HG02884 (cell line): ENCODE results near the gene ACTL7B.
A peak's percentile ranks its signal among the peaks of the same experiment; 100 is the strongest.
"Not testable (repeated sequence)": the region's sequence is repeated elsewhere in the genome, so short reads cannot be mapped to it uniquely, and the experiment has no call there.

Experiments
- ATAC-seq: cut with Tn5 transposase; IDR thresholded peaks from one replicate; pipeline ENCODE4 v1.9.1; 2021; ENCODE audit warnings: mild to moderate bottlenecking, moderate library complexity; ENCODE audit not compliant: unreplicated experiment

ACTL7B gene

GRCh38 chr9:108855888-108856287 is at the start of gene ACTL7B:
TSS of gene ACTL7B (minus strand) at chr9:108855986. CDS start at chr9:108855930, 56 bp downstream.
- no peak for ATAC-seq

GRCh38 chr9:108905494-108905893 is 49.7 kb upstream of the ACTL7B start:
- no peak for ATAC-seq

- no peak for ATAC-seq
Measured at GRCh38 chr9:108904161-108904560, 48.4 kb upstream of the ACTL7B start.

GRCh38 chr9:108903420-108904103 is 47.8 kb upstream of the ACTL7B start:
- ATAC-seq = no peak

- no peak for ATAC-seq
Measured at GRCh38 chr9:108900176-108900575, 44.4 kb upstream of the ACTL7B start.

- not testable (repeated sequence) for ATAC-seq
Measured at GRCh38 chr9:108899023-108899695, 43.4 kb upstream of the ACTL7B start.

- no peak for ATAC-seq
Measured at GRCh38 chr9:108897324-108898096, 41.7 kb upstream of the ACTL7B start.

GRCh38 chr9:108894225-108894997 is 38.6 kb upstream of the ACTL7B start:
- no peak for ATAC-seq

- no peak for ATAC-seq
Measured at GRCh38 chr9:108889649-108890067, 33.9 kb upstream of the ACTL7B start.

GRCh38 chr9:108886594-108887271 is 30.9 kb upstream of the ACTL7B start:
- ATAC-seq = not testable (repeated sequence)

GRCh38 chr9:108885643-108886348 is 30.0 kb upstream of the ACTL7B start:
- peak; percentile 99 for ATAC-seq

GRCh38 chr9:108884701-108885100 is 28.9 kb upstream of the ACTL7B start:
- ATAC-seq = no peak

- ATAC-seq = no peak
Measured at GRCh38 chr9:108883085-108883484, 27.3 kb upstream of the ACTL7B start.

- no peak for ATAC-seq
Measured at GRCh38 chr9:108882052-108882888, 26.5 kb upstream of the ACTL7B start.

GRCh38 chr9:108880738-108881316 is 25.0 kb upstream of the ACTL7B start:
- no peak for ATAC-seq

GRCh38 chr9:108877524-108877923 is 21.7 kb upstream of the ACTL7B start:
- ATAC-seq = no peak

GRCh38 chr9:108876425-108876824 is 20.6 kb upstream of the ACTL7B start:
- no peak for ATAC-seq

- no peak for ATAC-seq
Measured at GRCh38 chr9:108874058-108874788, 18.4 kb upstream of the ACTL7B start.
